SH-SY5Y (cell line): Measurements from ENCODE around the gene DLG1.

Source experiments
- GATA2 ChIP-seq: IDR thresholded peaks from 2 replicates; pipeline ENCODE4 v1.6.1; 2011; ENCODE audit warnings: mild to moderate bottlenecking, low read depth, low read length
- GATA3 ChIP-seq: IDR thresholded peaks from 2 replicates; pipeline ENCODE4 v1.6.1; 2011; ENCODE audit warnings: low read depth, mild to moderate bottlenecking, low read length, moderate library complexity

- TF ChIP-seq GATA3 (no peak), GATA2 (no peak)
Measured at GRCh38 chr3:197322149-197322548, 23.7 kb upstream of the DLG1 start.
